DMS 273 treated with DMSO at 0.1 percent for 48 hours (cell line): ENCODE data around the gene ZNF77.
A peak's percentile ranks its signal among the peaks of the same experiment; 100 is the strongest.
"Not testable (repeated sequence)": the region's sequence is repeated elsewhere in the genome, so short reads cannot be mapped to it uniquely, and the experiment has no call there.

Experiments used
- DNase-seq: peaks from one replicate; lab custom pipeline; 2025; lab: John Stamatoyannopoulos, UW

The ZNF77 gene

DNA sequence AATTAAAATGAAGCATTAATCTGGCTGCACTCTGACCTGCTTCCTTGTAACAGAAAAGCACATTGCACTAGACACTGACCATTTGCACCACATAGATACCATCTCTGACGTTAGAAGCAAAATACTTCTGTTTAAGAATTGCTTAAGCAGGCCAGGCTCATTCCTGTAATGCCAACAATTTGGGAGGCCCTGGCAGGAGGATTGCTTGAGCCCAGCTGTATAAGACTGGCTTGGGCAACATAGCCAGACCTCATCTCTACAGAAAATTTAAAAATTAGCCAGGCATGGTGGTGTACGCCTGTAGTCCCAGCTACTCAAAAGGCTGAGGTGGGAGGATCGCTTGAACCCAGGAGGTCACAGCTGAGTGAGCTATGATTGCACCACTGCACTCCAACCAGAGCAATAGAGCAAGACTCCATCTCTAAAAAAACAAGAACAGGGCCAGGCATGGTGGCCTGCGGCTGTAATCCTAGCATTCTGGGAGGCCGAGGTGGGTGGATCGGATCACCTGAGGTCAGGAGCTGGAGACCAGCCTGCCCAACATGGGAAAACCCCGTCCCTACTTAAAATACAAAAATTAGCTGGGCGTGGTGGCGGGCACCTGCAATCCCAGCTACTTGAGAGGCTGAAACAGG lies 25.5 kb upstream of the ZNF77 start:
- DNase-seq = no peak

DNA sequence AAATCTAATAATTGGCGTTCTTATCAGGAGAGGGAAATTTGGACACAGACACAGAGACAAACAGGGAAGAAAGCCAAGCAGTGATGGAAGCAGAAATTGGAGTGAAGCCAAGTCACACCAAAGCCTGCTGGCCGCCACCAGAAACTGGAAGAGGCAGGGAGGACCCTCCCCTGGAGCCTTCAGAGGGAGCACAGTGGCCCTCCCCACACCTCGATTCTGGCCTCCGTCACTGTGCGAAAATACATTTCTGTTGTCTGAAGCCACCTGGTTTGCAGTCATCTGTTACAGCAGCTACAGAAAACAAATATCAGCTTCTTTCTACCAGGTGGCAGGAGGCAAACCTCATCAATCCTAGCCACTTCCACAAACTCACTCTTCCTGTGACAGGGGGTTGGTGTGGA lies 24.3 kb upstream of the ZNF77 start:
- DNase-seq = peak; percentile 63

DNA sequence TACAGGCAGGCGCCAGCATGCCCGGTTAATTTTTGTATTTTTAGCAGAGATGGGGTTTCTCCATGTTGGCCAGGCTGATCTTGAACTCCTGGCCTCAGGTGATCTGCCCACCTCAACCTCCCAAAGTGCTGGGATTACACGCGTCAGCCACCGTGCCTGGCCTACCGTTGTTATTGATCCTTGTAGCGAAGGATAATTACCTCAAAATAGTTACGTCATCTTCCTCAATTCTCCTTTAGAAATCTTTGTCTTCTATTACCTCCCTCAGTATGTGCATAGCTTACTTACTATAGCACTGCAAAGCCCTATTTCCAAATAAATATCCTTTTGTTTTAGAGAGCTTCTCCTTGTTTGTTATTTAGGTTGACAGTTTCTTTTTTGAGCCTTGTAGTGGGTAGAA lies 23.2 kb upstream of the ZNF77 start:
- DNase-seq = no peak

DNA sequence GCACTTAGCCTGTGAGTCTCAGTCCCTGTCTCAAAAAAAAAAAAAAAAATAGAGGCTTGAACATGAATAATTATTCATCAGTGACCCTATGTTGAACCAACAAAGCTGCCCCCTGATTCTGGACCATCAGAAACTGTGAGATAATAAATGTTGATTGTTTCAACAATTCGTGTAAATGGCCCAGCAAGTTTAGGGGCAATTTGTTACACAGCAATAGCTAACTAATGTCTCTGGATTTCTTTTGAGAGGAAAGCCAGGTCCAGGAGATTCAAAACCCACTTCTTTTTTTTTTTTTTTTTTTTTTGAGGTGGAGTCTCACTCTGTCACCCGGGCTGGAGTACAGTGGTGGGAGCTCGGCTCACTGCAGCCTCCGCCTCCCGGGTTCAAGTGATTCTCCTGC lies 20.1 kb upstream of the ZNF77 start:
- DNase-seq = no peak

DNA sequence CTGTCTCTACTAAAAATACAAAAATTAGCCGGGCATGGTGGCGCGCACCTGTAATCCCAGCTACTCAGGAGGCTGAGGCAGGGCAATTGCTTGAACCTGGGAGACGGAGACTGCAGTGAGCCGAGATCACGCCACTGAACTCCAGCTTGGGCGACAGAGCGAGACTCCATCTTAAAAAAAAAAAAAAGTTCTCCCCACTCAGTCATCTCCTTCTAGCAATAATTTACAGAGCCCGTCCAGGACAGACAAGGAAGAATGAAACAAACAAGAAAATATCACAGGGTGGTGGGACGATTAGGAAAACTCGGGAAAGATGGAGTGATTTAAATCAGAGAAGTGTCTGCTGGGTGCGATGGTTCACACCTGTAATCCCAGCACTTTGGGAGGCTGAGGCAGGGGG lies 18.9 kb upstream of the ZNF77 start:
- DNase-seq = not testable (repeated sequence)

DNA sequence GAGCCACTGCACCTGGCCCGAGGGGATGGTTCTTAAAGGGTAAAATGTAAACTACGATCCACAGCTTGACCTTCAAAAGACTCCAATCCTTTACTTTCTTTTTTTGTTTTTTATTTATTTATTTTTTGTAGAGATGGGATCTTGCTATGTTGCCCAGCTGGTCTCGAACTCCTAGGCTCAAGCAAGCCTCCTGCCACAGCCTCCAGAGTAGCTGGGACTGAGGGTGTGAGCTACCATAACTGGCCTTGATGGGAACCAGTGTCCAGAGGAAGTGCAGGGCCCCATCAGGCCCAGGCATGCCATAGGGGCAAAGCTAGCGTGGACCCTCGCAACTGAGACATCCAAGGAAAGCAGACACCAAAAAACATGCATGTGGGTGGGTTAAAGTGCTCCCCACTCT lies 18.4 kb upstream of the ZNF77 start:
- no peak for DNase-seq

DNA sequence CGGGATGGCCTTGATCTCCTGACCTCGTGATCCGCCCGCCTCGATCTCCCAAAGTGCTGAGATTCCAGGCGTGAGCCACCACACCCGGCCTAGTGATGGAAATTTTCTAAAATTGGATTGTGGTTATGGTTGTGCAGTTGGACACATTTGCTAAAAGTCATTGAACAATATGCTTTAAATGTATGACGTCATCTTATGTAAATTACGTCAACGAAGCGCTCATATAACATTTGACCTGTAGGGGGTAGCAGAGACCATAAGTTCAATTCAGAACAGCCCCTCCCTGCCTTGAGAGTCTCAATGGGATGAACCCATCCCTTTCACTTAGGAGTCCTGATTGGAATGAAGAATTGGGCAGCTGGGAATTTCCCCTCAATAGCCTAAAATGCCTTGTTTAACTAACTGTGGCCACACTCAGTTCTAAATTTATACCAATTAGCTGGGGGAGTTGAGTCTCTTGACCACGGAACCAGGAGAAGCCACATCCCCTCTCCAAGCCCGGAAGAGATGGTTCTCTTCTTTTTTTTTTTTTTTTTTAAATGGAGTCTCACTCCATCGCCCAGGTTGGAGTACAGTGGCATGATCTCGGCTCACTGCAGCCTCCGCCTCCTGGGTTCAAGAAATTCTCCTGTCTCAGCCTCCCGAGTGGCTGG lies 17.4 kb upstream of the ZNF77 start:
- peak; percentile 26 for DNase-seq

DNA sequence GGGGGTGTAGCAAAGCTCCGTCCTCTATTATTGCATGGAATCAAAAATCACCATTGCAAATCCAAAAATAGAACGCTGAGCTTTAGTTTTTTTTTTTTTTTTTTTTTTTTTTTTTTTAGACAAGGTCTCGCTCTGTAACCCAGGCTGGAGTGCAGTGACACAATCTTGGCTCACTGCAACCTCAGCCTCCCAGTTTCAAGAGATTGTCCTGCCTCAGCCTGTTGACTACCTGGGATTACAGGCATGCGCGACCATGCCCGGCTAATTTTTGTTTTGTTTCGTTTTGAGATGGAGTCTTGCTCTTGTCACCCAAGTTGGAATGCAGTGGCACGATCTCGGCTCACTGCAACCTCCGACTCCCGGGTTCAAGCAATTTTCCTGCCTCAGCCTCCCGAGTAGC lies 15.3 kb upstream of the ZNF77 start:
- DNase-seq = no peak

DNA sequence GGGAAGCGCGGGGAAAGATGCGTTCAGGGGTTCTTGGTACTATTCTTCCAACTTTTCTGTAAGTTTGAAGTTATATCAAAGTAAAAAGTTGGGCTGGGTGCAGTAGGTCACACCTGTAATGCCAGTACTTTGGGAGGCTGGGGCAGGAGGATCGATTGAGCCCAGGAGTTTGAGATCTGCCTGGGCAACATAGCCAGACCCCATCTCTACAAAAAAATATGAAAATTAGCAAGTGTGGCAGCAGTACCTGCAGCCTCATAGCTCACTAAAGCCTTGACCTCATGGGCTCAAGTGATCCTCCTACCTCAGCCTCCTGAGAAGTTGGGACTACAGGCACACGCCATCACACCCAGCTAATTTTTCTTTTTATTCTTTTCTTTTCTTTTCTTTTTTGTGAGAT lies 12.4 kb upstream of the ZNF77 start:
- no peak for DNase-seq

DNA sequence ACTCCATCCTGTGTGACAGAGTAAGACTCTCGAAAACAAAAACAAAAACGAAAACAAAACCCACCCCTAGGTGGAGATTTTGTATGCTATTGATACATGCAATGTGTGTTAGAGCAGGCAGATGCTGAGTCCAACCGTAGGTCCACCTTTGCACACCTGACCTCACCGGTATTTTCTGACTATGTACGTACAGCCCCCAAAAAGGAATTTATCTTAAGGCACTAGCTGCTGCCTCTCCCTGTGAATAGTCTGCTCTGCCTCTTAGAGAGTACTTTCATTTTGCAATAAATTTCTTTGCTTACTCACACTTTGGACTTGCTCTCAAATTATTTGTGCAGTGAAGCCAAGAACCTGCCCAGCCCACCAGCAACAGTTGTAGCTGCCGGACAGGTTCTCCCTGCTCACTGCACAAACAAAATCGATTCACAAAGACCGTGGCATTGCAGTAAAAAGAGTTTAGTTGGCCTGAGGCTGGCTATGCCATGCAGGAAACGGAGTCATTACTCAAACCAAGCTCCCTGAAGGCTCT lies 8.2 kb upstream of the ZNF77 start:
- DNase-seq = no peak

DNA sequence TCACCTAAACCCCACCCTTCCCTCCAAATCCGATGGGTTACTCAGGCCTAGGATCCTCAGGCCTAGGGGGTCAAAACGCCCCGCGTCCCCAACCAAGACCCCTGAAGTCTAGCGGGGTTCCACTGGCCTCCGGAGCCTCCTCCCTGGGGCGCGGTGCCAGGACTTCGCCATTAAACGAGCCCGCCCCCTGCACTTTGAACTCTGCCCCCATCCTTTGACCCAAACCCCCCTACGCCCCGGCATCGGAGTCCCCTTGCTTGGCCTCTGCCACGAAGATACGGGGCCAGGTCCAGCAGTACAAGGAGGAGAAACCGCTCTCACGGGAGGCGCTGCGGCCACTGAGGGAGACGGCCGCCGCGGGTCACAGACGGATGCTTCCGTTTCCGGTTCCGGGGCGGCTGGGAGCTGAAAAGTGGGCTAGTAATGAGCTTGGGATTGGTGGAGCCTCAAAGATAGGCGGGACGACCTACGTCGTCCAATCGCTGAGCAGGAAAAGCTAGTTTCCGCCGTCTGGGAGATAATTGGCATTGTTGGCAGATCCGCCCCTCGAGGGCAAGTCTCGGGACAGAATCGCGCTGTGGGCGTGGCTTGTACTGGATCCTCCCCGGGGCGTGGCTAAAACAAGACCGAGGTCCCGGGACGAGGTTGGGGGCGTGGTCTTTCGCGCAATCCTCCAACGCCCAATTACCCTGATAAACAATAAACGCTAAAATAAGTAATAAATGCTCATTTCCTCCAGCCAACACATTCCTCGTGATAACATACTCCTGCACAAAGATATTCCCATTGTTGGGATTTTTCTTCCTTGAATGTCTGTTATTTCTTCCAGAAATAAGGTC lies 5.7 kb upstream of the ZNF77 start:
- peak; percentile 97 for DNase-seq

DNA sequence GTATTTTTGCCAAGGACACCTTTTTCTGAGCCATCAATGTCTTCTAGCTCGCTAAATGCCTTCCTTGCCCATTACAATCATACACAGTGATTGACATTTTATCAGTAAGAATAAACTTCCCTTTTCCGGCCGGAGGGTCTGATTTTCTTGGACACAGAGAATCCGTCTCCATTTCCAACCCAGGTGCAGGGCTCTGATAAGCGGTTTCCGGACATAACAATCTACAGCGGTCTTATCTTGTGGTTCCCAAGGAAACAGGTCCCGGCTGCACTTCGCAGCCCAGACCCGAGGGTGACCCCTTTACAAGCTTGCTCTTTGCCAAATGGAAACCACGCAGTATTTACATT lies 5.1 kb upstream of the ZNF77 start:
- peak; percentile 33 for DNase-seq

DNA sequence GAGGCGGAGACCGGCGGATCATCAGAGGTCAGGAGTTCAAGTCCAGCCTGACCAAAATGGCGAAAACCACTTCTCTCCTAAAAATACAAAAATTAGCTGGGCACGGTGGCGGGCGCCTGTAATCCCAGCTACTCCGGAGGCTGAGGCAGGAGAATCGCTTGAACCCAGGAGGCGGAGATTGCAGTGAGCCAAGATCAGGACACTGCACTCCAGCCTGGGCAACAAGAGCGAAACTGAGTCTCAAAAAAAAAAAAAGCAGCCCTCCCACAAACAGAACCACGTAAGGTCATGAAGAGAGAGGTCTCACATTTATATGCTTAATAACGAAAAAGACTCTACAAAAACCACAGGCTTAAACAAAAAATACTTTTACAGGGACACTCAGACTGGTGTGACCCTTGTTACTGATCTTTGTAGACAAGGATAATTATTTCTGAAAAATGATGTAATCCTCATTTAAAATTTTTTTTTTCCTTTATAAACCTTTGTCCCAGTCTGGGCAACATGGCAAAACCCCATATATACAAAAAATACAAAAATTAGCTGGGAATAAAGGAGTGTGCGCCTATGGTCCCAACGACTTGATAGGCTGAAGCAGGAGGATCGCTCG lies 909 bp upstream of the ZNF77 start:
- no peak for DNase-seq

DNA sequence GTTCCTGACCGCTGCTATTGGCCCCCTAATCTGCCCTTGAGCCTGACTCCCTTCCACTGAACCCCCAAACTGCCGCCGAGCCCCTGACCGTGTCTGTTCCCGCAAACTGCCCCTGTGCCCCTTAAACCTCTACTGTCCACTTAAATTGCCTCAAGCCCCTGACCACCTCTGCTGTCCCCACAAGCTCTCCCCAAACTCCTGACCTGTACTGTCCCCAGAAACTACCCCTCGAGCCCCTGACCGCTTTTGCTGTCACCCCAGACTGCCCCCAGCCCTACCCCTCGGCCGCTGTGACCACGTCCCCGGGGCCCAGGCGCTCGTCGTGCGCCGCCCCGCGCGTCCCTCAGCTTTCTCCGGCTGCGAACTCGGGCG lies 382 bp downstream of the ZNF77 start:
- DNase-seq = no peak

DNA sequence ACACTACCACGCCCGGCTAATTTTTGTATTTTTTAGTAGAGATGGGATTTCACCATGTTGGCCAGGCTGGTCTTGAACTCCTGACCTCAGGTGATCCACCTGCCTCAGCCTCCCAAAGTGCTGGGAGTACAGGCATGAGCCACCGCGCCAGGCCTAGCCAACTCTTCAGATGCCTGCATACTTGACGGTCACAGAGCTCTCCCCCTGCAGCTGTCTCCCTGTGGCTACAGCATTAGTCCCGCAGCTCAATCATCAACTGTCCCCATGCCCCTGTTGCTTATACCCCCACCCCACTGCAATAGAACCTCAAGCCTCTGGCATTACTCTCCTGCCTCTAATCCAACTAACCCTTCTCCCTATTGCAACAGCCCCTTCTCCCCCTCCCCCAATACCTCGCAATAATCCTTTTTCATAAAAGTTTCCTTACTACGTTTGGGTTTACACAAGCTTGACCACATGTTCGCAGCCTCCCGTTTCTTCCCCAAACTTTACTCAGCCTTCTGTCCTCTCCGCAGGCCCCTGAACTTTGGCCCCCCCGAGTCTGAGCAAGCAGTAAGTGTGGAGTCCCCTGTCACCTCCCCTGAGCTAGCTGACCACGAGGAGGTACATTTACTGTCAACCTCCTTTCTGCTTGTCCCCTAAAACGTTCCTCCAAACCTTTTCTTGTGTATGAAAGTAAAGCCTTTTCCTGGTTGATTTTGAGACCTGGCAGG lies 1.7 kb downstream of the ZNF77 start:
- DNase-seq = no peak

DNA sequence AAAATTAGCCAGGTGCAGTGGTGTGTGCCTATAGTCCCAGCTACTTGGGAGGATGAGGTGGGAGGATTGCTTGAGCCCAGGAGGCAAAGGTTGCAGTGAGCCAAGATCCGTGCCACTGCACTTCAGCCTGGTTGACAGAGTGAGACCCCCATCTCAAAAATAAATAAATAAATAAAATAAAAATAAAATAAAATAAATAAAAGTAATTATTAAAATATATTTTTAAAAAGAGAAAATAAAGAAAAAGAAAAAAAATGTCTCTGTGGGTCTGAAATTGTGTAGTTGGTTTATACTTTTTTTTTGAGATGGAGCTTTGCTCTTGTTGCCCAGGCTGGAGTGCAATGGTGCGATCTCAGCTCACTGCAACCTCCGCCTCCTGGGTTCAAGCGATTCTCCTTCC lies 8.9 kb downstream of the ZNF77 start:
- DNase-seq = not testable (repeated sequence)

DNA sequence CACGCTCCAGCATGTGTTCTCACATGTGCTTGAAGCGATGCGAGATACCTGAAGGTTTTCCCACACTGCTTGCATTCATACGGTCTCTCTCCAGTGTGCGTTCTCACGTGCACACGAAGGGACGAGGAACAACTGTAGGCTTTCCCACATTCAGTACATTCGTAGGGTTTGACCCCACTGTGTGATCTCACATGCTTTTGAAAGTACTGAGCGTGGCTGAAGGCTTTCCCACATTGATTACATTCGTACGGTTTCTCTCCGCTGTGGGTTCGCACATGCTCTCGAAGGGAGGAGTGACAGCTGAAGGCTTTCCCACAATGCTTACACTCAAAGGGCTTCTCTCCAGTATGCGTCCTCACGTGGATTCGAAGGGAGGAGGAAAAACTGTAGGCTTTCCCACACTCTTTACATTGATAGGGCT lies 11.3 kb downstream of the ZNF77 start:
- DNase-seq = no peak

DNA sequence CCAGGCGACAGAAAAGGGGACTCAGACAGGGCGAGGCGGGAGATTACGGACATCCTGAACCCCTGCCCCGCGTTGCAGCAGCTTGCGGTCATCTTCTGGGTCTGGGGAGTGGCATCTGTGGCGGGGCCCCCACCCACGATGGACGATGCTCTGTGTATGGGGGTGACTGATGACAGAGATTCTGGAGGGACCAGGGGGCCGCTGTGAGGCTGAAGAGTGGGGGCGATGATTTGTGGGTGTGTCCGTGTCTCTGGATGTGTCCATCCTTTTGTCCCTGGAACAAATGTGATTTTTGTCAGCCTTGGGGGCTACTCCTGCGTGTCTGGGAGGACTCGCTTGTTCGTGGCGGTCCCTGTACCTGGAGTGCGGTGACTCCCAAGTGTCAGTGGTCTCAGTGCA lies 17.7 kb downstream of the ZNF77 start:
- DNase-seq = no peak

DNA sequence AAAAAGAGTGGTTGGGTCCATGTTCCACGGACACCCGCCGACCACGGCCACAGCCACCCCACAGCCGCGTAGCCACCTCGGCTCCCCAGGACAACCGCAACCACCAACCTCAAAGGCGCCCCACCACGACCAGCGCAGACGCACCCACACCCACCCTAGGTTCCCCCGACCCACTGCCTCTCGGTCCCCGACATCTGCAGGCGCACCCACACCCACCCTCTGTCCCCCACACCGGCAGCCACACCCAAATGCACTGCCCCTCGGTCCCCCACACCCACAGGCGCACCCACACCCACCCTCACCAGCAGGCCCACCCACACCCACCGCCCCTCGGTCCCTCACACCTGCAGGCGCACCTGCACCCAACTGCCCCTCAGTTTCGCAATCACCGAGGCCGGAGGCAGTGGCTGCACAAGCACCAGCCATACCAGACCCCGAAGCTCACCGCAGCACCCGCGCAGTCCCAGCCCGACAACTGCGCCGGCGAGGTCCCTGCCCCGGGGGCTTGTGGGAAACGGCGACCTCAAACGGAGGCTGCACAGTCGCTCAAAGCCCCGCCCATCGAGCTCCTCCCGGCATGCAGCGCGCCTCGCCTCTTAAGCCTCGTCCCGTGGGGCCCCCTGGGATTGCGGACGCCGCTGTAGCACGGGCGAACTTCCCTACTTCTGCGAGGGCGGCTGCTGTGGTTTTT lies 18.3 kb downstream of the ZNF77 start:
- no peak for DNase-seq

DNA sequence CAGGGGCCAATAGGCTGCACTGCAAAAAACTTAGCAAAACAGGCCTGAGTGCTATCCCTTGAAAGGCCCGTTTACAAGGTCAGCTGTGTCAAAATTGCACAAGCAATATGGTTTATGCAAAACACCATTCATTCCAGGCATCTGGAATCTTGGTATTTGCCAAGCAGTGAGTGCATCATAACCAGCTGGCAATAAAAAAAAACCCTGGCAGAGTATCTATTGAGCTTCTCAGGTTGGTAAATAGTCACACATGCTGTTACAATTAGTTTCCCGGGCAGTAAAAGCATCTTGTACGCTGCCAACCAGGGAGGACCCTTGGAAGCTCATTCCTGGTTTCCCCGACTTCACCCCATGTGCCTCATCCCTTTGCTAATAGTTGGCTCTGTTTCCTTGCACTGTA lies 21.3 kb downstream of the ZNF77 start:
- DNase-seq = peak; percentile 86

DNA sequence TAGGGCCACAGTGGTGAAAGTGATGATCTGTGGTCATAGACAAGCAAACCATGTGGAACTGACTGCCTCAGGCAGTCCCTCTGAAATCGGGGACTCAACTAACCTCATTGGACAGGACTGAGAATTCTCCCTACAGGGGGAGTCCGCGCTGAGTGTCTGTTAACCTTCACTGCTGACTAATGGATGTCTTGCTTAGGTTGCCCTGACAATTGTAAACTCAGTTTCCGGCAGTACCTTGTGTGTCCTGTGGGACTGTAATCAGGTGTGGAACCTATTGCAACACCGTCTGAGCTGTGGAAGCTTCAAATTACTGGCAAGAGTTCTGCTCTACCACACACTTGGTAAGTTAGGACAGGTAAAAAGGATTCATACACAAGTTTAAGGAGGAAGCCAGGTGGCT lies 21.8 kb downstream of the ZNF77 start:
- no peak for DNase-seq
